NCI-H1105 treated with DMSO at 0.1 percent for 48 hours (cell line): ENCODE data around the gene CDH23.

Experiments used
- DNase-seq: peaks from one replicate; lab custom pipeline; 2025; lab: John Stamatoyannopoulos, UW

The CDH23 gene

DNA sequence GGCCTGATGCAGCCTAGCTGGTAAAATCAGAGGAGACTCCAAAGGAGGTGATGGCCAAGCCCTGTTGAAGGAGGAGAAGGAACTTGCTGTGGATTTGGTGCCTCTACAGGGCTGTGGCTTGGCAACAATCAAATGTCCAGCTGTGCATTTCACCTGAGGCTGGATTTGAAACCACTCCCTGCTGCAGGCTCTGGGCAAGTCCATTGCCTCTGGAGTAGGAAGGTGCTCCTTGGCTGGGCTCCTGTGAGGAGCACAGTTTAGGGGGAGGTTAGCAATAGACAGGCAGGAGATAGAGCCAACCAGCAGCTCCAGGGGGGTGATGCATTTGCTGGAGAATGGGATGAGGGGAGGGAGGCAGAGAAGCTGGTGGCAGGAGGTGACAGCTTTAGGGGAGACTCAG lies 26.5 kb downstream of the CDH23 start:
- DNase-seq: no peak

- DNase-seq: no peak
Observed at GRCh38 chr10:71423901-71424300, 27.2 kb downstream of the CDH23 start.

DNA sequence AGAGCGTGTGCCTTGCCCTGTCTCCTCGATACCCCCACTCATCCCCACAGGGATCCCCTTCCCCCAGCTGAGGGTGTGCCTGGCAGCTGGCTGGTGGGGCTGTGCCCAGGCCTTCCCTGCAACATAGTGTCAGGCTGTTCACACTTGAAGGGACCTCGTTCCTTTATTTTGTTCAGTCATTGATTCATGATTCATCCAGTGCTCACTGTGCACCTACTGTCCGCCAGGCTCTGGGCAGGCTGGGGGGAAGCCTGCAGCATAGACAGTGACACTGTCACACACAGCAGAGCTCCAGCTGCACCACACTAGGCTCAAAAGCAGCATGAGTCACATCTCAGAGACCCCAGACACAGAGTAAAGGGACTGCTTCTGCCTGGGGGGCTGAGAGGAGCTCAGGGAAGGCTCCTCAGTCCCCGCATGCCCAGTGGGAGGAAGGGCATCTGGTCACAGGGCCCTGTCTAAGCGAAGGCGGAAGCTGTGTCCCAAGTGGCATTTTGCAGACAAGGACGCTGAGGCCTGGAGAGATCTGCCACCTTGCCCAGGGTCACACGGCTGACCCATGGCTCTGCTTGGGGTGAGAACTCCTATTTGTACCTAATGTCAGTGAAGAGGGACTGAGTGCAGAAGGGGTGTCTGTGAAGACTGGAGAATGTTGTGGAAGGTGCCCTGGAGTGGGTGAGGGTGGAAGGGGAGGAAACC lies 27.9 kb downstream of the CDH23 start:
- DNase-seq: no peak

GRCh38 chr10:71426058-71426605 lies 29.4 kb downstream of the CDH23 start:
- DNase-seq: no peak

- no peak for DNase-seq
Observed at GRCh38 chr10:71427246-71427645, 30.5 kb downstream of the CDH23 start.

DNA sequence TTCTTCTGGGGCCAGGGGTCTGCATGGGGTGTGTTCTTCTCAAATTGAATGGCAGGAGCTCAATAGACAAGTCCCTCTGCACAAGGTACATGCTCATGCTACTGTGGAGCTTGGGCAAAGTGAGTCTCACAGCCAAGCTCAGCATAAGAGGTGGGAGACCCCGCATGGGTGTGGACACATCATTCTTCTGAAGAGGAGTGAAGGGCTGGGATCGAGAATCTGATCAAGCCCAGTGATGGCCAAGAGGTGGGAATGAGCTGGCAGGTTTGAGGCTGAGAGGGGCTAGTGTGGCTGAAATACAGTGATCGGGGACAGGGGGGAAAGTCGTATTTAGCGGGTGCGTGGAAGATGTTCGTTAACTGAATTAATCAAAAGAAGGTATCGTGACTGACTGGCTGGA lies 32.6 kb downstream of the CDH23 start:
- DNase-seq: no peak

DNA sequence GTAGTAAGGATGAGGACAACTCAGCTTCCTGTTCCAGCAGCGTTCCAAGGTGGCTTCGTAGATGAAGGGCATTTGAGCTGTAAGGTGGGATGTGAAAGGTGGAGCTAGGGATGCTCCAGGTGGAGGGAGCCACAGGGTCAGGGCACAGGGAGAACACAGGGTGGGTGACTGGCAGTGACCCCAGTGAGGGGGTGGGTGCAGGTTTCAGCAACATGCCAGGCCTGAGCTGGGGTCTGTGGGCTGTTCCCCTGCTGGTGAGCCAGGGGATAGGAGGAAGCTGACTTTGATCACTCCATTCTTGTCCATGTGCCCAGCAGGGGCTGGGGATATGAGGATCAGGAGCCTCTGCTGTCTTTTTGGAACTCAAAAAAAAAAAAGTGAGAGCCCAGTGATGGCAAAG lies 33.2 kb downstream of the CDH23 start:
- DNase-seq: no peak

- DNase-seq: no peak
Observed at GRCh38 chr10:71431239-71432100, 34.8 kb downstream of the CDH23 start.

DNA sequence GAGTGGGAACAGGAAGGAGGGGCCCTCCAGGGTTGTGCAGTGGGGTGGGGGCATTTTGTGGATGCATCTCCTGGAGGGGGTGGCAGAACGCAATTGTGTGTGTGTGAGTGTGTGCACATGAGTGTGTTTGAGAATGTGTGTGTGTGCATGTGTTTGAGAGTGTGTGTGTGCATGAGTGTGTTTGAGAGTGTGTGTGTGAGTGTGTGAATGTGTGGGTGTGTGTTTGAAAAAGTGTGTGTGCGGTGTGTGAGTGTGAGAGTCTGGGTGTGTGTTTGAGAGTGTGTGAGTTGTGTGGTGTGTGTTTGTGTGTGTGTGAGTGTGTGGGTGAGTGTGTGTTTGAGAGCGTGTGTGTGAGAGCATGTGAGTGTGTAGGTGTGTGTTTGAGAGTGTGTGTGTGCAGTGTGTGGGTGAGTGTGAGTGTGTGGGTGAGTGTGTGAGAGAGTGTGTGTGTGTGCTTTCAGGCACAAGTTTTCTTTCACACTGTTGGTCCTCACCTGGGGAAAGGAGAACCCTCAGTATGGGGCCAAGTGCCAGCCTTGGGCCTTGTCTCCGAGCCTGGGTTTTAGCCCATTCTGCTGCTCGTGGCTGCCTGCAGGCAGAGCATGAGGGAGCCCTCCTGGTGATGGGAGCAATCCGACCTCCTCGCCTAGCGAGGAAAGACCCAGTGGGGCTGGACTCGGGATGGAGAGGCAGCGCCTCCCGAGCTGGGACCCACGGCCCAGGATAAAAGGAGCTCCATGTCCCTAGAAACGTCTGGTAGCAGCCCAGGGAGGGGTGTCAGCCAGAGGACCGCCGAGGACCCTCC lies 35.6 kb downstream of the CDH23 start:
- DNase-seq: no peak

DNA sequence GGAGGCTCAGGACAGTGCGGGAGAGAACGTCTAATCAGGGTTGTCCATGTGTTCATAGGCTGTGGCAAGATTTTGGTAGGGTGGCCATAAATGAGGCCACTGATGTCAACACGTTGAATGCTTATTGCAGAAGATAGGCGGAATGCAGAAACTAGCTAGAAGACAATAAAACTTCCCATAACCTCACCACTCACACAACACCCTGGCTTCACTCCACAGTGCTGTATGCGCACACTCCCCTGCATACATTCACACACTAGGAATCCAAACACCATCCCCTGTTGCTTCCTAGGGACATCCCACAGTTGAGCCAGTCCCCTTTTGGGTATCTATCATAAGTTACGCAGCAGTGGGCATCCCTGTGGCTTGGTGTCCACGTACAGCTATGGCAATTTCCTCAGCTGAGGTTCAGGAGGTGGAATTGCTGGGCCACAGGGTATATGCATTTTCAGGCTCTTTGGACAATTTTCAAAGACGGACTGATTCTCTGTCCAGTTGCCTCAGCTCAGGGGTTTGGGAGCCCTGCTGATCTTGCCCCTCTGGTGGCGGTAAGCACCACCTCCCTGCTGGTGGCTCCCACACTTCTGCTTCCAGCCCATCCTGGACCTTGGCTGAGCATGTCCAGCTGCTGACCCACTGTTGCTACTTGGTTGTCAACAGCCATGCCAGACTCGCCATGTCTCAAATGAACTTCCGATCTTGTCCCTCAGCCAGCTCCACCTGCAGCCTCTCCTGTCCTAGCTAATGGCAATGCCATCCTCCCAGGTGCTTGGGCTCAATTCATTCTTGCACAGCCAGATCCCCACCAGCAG lies 36.4 kb downstream of the CDH23 start:
- no peak for DNase-seq

- DNase-seq: no peak
Observed at GRCh38 chr10:71433768-71434744, 37.3 kb downstream of the CDH23 start.

DNA sequence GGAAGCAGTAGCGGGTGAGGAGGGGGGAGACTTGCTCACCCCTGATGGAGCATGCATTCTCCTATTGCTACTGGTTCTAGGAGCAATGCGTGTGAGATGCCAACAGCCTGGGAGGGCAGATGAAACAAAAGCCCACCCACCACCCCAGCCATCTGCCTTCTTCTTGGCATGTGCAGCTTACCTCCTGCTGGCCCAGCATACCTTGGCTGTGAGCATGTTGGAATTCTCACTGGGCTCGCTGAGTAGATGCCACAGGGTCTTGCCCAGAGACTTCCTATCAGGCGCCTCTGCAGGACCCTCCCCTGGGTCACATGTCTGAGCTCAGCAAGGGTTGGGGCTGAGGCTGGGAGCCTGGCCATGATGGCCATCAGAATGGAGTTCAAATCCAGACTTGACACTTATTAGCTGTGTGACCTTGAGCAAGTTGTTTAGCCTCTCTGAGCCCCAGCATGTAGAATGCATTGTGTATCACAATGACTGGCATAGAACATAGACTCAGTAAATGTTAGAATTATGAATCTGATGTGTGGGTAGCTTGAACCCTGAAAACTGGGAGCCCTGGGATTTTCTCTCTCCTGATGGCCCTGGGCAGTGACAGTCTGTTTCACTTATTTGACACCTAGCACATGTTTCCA lies 38.2 kb downstream of the CDH23 start:
- no peak for DNase-seq

- no peak for DNase-seq
Observed at GRCh38 chr10:71435571-71436267, 39.0 kb downstream of the CDH23 start.

DNA sequence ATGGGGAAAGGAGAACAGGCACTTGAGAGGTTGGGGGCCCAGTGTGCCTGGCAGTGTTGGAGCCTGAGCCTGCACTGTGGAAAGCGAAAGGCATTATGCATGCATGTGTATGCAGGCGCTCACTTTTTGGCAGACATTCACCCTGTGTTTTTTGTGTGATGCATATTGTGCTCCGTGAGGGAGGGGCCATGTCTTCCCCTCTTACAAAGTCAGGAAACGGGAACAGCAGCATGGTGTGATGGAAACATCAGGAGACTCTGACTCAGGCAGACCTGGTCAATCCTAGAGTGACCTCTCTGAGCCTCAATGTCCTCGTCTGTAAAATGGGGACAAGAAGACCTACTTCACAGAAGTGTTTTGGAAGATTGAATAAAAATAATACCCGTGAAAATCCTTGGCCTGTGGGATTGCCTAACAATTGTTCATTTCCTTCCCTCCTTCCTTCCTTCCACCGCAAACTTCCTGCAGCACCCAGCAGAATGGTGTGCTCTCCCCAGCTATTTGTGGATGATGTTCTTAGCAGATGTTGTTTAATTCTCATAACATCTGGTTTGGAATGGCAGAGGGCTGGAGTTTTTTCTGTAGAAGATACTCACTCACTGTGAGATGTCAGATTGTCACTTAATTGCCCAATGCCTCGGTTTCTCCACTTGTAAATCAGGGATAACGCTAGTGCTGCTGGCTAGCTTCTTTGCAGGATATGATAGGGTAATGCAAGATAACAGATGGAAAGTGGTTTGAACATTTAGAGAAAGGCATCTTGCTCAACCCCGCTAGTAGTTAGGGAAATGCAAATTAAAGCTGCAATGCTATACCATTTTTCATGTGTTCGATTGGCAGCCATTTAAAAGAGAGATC lies 39.8 kb downstream of the CDH23 start:
- DNase-seq: no peak

DNA sequence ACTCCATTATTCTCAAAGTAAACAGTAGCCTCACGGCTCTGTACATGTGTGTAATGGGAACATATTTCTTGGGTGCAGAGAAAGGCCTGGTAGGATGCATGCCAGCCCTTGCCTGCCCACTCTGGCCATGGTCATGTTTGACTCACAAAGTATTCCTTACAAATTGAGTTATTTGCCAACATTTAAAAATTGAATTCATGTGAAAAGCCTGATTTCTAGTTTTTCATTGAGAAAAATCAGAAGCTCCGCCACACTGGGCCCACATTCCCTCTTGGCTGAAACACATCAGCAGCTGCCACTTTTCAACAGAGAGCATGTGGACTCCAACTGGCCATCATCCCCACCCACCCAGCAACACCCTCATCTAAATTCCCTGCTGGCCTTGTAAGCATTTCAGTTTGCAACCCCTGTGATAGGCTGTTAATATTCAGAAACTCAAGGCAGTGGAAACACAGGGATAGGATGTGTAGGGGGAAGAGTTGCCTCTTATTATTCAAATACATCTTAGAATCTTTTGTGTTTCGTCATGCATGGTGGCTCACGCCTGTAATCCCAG lies 40.9 kb downstream of the CDH23 start:
- no peak for DNase-seq

- no peak for DNase-seq
Observed at GRCh38 chr10:71438761-71439160, 42.0 kb downstream of the CDH23 start.

- DNase-seq: no peak
Observed at GRCh38 chr10:71439670-71440425, 43.1 kb downstream of the CDH23 start.
